Spinal cord (tissue), 10 donors: Measurements from ENCODE around the gene PNRC1. TPM values are rescaled to one million over a fixed set of nuclear protein-coding genes. Genes with fewer than 3 reads are reported as not detected.
"Not testable (repeated sequence)": the region's sequence is repeated elsewhere in the genome, so short reads cannot be mapped to it uniquely, and the experiment has no call there.

Source experiments
- DNase-seq, 6 donors: peaks; one replicate each; pipeline versions ENCODE4 v3.0.0 to v3.0.0-alpha.2; 2013 to 2015; ENCODE audit warnings: low spot score in 6 of 6, low read depth in 4 of 6
- H3K27ac ChIP-seq: one replicate; pipeline ENCODE4 v1.5.1; 2013; ENCODE audit warnings: low read depth, low read length, control low read depth
- H3K27me3 ChIP-seq: one replicate; pipeline ENCODE4 v1.6.1; 2013; ENCODE audit warnings: low read length; ENCODE audit not compliant: control insufficient read depth, insufficient read depth
- H3K36me3 ChIP-seq: one replicate; pipeline ENCODE4 v1.6.1; 2013; ENCODE audit warnings: low read length; ENCODE audit not compliant: control insufficient read depth, insufficient read depth
- H3K4me1 ChIP-seq: one replicate; pipeline ENCODE4 v1.6.1; 2013; ENCODE audit warnings: low read length; ENCODE audit not compliant: control insufficient read depth, insufficient read depth
- H3K4me3 ChIP-seq: one replicate; pipeline ENCODE4 v1.5.1; 2013; ENCODE audit warnings: low read depth, low read length, control low read depth
- H3K9me3 ChIP-seq: one replicate; pipeline ENCODE4 v1.6.1; 2013; ENCODE audit warnings: low read length; ENCODE audit not compliant: control insufficient read depth, insufficient read depth
- WGBS: methylation state at CpG from one replicate; pipeline ENCODE4 v1.1.5; 2013; ENCODE audit warnings: missing lambda C conversion rate; ENCODE audit not compliant: insufficient coverage; 5-methylcytosine and 5-hydroxymethylcytosine counted together
- polyA plus RNA-seq, 2 donors: library from polyadenylated mRNA; unstranded; fragments of 120-200 nt; gene quantifications; one replicate each; pipeline ENCODE4 v1.2.1, GENCODE V29; 2013; ENCODE audit not compliant: insufficient read length in 2 of 2
- total RNA-seq, 2 donors: library from RNA; depleted of rRNA in 1 of 2; stranded (reverse); fragments of 120-200 nt in 1 of 2; fragments of >200 nt in 1 of 2; gene quantifications; one replicate each; pipeline versions ENCODE4 v1.2.3 to v1.2.4, GENCODE V29; 2013 to 2014
- donor health status: healthy.

The PNRC1 gene
- total and polyA plus RNA-seq, 4 donors, result 71.0 to 121 (median 90.5) TPM

GRCh38 chr6:89054208-89054607, 26.3 kb upstream of the PNRC1 start:
- DNase-seq, result no peak
- Histone ChIP-seq H3K4me1 (no peaks in the 10 kb centered on the region), H3K36me3 (no peaks in the 10 kb centered on the region), H3K4me3 (no peak overlapping the region), H3K27ac (no peak overlapping the region), H3K27me3 (no peaks in the 10 kb centered on the region), H3K9me3 (no peaks in the 10 kb centered on the region)
- 100% methylated on average over 1 of the region's 4 CpGs for WGBS

GRCh38 chr6:89057759-89058158, 22.8 kb upstream of the PNRC1 start:
- Histone ChIP-seq H3K4me3 (no peak overlapping the region), H3K36me3 (no peaks in the 10 kb centered on the region), H3K4me1 (no peaks in the 10 kb centered on the region), H3K9me3 (no peaks in the 10 kb centered on the region), H3K27me3 (no peaks in the 10 kb centered on the region), H3K27ac (no peak overlapping the region)
- no peak for DNase-seq
- no CpG with 5 or more reads among the region's 2 CpGs for WGBS

GRCh38 chr6:89058627-89059026, 21.9 kb upstream of the PNRC1 start:
- Histone ChIP-seq H3K4me3 (no peak overlapping the region), H3K4me1 (no peaks in the 10 kb centered on the region), H3K27me3 (no peaks in the 10 kb centered on the region), H3K36me3 (no peaks in the 10 kb centered on the region), H3K27ac (no peak overlapping the region), H3K9me3 (no peaks in the 10 kb centered on the region)
- no peak for DNase-seq
- 83% methylated on average over 3 of the region's 5 CpGs for WGBS

- H3K4me1 ChIP-seq, result no peaks in the 10 kb centered on the region
- H3K4me3 ChIP-seq, result no peak overlapping the region
- DNase-seq, result no peak
- H3K36me3 ChIP-seq, result no peaks in the 10 kb centered on the region
- no peaks in the 10 kb centered on the region for H3K9me3 ChIP-seq
- WGBS, result 98% methylated on average over 8 of the region's 12 CpGs
- no peaks in the 10 kb centered on the region for H3K27me3 ChIP-seq
- no peak overlapping the region for H3K27ac ChIP-seq
Measured at GRCh38 chr6:89059227-89059626, 21.3 kb upstream of the PNRC1 start.

- no peak overlapping the region for H3K4me3 ChIP-seq
- no CpG with 5 or more reads among the region's 1 CpG for WGBS
Measured at GRCh38 chr6:89063881-89064280, 16.7 kb upstream of the PNRC1 start.

GRCh38 chr6:89064931-89065330, 15.6 kb upstream of the PNRC1 start:
- not testable (repeated sequence) for DNase-seq, H3K27me3 ChIP-seq, H3K27ac ChIP-seq, H3K4me1 ChIP-seq, H3K36me3 ChIP-seq, H3K9me3 ChIP-seq, H3K4me3 ChIP-seq
- WGBS, result 97% methylated on average over 20 of the region's 22 CpGs

More at GRCh38 chr6:89063881-89064280, 16.7 kb upstream of the PNRC1 start:
- no peaks in the 10 kb centered on the region for H3K36me3 ChIP-seq
- H3K27me3 ChIP-seq, result no peaks in the 10 kb centered on the region
- H3K9me3 ChIP-seq, result no peaks in the 10 kb centered on the region
- H3K4me1 ChIP-seq, result no peaks in the 10 kb centered on the region
- DNase-seq, result no peak
- H3K27ac ChIP-seq, result no peak overlapping the region

- not testable (repeated sequence) for H3K27me3 ChIP-seq, H3K4me3 ChIP-seq, H3K4me1 ChIP-seq, H3K9me3 ChIP-seq, H3K27ac ChIP-seq, DNase-seq, H3K36me3 ChIP-seq
- 100% methylated on average over 5 of the region's 9 CpGs for WGBS
Measured at GRCh38 chr6:89066121-89066520, 14.4 kb upstream of the PNRC1 start.

DNA sequence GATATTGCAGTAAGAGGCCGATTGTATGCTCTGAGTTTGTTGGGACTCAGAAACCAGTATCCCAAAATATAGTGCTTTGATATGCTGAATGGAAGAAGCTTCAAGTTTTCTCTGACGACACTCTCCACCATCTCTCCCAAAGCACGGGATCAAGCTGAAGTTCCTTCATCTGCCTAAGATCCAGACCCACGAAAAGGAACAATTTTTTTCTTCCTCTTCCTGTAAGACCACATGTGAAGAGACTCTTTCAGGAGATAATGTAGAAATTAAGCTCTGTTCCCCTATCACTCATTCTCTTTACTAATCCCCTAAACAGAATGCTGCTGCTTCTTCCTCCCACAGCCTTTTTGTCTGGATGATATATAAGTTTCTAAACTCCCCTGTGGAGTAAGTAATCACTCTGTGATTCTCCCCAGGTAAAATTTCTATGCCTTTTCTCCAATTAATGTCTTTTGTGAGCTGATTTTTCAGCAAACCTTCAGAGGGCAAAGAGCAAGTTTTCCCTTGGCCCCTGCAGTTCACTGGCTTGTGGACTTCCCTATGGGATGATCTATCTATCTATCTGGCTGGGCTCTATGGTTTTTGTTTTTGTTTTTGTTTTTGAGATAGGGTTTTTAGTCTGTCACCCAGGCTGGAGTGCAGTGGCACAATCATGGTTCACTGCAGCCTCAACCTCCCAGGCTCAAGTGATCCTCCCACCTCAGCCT, 13.5 kb upstream of the PNRC1 start:
- no peaks in the 10 kb centered on the region for H3K27me3 ChIP-seq
- no peaks in the 10 kb centered on the region for H3K9me3 ChIP-seq
- H3K27ac ChIP-seq, result no peak overlapping the region
- no peaks in the 10 kb centered on the region for H3K36me3 ChIP-seq
- WGBS, result no CpG with 5 or more reads among the region's 4 CpGs
- DNase-seq, result no peak
- H3K4me1 ChIP-seq, result no peaks in the 10 kb centered on the region
- H3K4me3 ChIP-seq, result no peak overlapping the region

- Histone ChIP-seq H3K27ac (no peak overlapping the region), H3K36me3 (no peaks in the 10 kb centered on the region), H3K4me1 (no peaks in the 10 kb centered on the region), H3K9me3 (no peaks in the 10 kb centered on the region), H3K4me3 (no peak overlapping the region), H3K27me3 (no peaks in the 10 kb centered on the region)
- DNase-seq, result no peak
Measured at GRCh38 chr6:89067796-89068195, 12.8 kb upstream of the PNRC1 start.

GRCh38 chr6:89068695-89069094, 11.9 kb upstream of the PNRC1 start:
- Histone ChIP-seq H3K27ac (no peak overlapping the region), H3K9me3 (no peaks in the 10 kb centered on the region), H3K27me3 (no peaks in the 10 kb centered on the region), H3K4me1 (no peaks in the 10 kb centered on the region), H3K4me3 (no peak overlapping the region), H3K36me3 (no peaks in the 10 kb centered on the region)
- WGBS, result no CpG with 5 or more reads among the region's 1 CpG
- no peak for DNase-seq
